GM12878 (cell line): Measurements from ENCODE around the gene CDCP1. TPM values are rescaled to one million over a fixed set of nuclear protein-coding genes. Genes with fewer than 3 reads are reported as not detected.

Experiments used
- ATAC-seq: fragments of 200-7000 bp; cut with Tn5 transposase; 3 replicates; pipeline ENCODE4 v1.9.1; 2020; ENCODE audit warnings: mild to moderate bottlenecking, moderate library complexity
- BruUV-seq: library from RNA; stranded (reverse); fragments of 400-500 nt; replicated peaks from 2 replicates; lab custom pipeline; 2021; lab: Mats Ljungman, UMichigan
- CTCF ChIA-PET: fragments of 300-600 bp; sonication (Branson Sonifier 250); formaldehyde crosslinking; extraction: SDS; loops from one replicate; lab custom pipeline; 2021; ENCODE audit warnings: inconsistent platforms; lab: Yijun Ruan, JAX
- POLR2A ChIA-PET: fragments of 350-600 bp; formaldehyde crosslinking; extraction: SDS; loops from one replicate; lab custom pipeline; 2021; ENCODE audit warnings: inconsistent platforms; lab: Charles Lee
- RAD21 ChIA-PET: fragments of 300-600 bp; sonication (Branson Sonifier 250); formaldehyde crosslinking; loops from one replicate; lab custom pipeline; 2023; ENCODE audit warnings: antibody characterized with exemption; ENCODE audit not compliant: unreplicated experiment; lab: Charles Lee
- SMC1A ChIA-PET: fragments of 300-600 bp; sonication (Branson Sonifier 250); formaldehyde crosslinking; loops from one replicate; lab custom pipeline; 2023; ENCODE audit not compliant: unreplicated experiment, uncharacterized antibody; lab: Charles Lee
- DNase-seq: peaks from one replicate; pipeline ENCODE4 v3.0.0-alpha.2; 2011; ENCODE audit warnings: low read depth, low spot score
- FAIRE-seq: peaks from 3 replicates; lab custom pipeline; 2011; peaks lifted over from hg19 to GRCh38; lab: Jason Lieb, UNC
- H2AFZ ChIP-seq: 2 replicates; pipeline ENCODE4 v1.6.0; 2011; ENCODE audit warnings: low read depth, low read length, control low read depth; ENCODE audit not compliant: control insufficient read depth
- H3K27ac ChIP-seq: 2 replicates; pipeline ENCODE4 v1.5.1; 2011; ENCODE audit warnings: control low read depth; ENCODE audit not compliant: control insufficient read depth, insufficient read depth
- H3K27me3 ChIP-seq, 2 experiments: replicated peaks in 1 of 2; 2 replicates each; pipeline versions ENCODE4 v1.6.0 to v1.6.1; 2011; ENCODE audit warnings: low read length in 1 of 2; ENCODE audit not compliant: control insufficient read depth in 2 of 2, insufficient read depth in 2 of 2
- H3K36me3 ChIP-seq, 2 experiments: 2 replicates each; pipeline ENCODE4 v1.5.1; 2011; ENCODE audit warnings: low read length in 1 of 2; ENCODE audit not compliant: control insufficient read depth in 2 of 2, insufficient read depth in 2 of 2
- H3K4me1 ChIP-seq: 2 replicates; pipeline ENCODE4 v1.6.1; 2011; ENCODE audit warnings: mild to moderate bottlenecking, low read length, moderate library complexity, mixed read lengths; ENCODE audit not compliant: control insufficient read depth, insufficient read depth
- H3K4me2 ChIP-seq: 2 replicates; pipeline ENCODE4 v1.6.0; 2011; ENCODE audit warnings: control low read depth; ENCODE audit not compliant: control insufficient read depth, insufficient read depth
- H3K4me3 ChIP-seq: fragments of 200-600 bp; sonication (generic); 2 replicates; pipeline ENCODE4 v1.5.1; 2016
- H3K79me2 ChIP-seq: 2 replicates; pipeline ENCODE4 v1.6.0; 2011; ENCODE audit warnings: low read length; ENCODE audit not compliant: control insufficient read depth, insufficient read depth
- H3K9ac ChIP-seq: 2 replicates; pipeline ENCODE4 v1.8.0; 2011; ENCODE audit warnings: low read length, control low read depth, mixed read lengths; ENCODE audit not compliant: control insufficient read depth, insufficient read depth
- H3K9me3 ChIP-seq: replicated peaks from 3 replicates; pipeline ENCODE4 v1.5.1; 2011; ENCODE audit warnings: mild to moderate bottlenecking, low read length; ENCODE audit not compliant: control insufficient read depth, insufficient read depth
- H4K20me1 ChIP-seq: 2 replicates; pipeline ENCODE4 v1.6.0; 2011; ENCODE audit not compliant: control insufficient read depth, insufficient read depth
- BACH1 ChIP-seq: fragments of 450-650 bp; IDR thresholded peaks from 2 replicates; pipeline ENCODE4 v1.6.1; 2017; ENCODE audit warnings: mild to moderate bottlenecking, borderline replicate concordance
- EED ChIP-seq: sonication (generic); IDR thresholded peaks from 2 replicates; pipeline ENCODE4 v1.6.1; 2016; ENCODE audit warnings: antibody characterized with exemption, low read depth
- HDGF ChIP-seq: fragments of 450-650 bp; IDR thresholded peaks from 2 replicates; pipeline ENCODE4 v1.6.1; 2016; ENCODE audit warnings: antibody characterized with exemption
- IKZF2 ChIP-seq, 2 experiments: fragments of 450-650 bp; IDR thresholded peaks; 2 replicates each; pipeline ENCODE4 v1.6.1; 2017; ENCODE audit warnings: mild to moderate bottlenecking in 2 of 2, moderate library complexity in 2 of 2
- LARP7 ChIP-seq: fragments of 450-650 bp; IDR thresholded peaks from 2 replicates; pipeline ENCODE4 v1.6.1; 2017; ENCODE audit warnings: mild to moderate bottlenecking
- NFIC ChIP-seq: IDR thresholded peaks from 2 replicates; pipeline ENCODE4 v1.6.1; 2012; ENCODE audit warnings: low read depth, mild to moderate bottlenecking, inconsistent platforms, low read length, moderate library complexity
- NRF1 ChIP-seq: conservative IDR thresholded peaks from 2 replicates; pipeline ENCODE4 v1.6.1; 2011; ENCODE audit warnings: mild to moderate bottlenecking, low read depth, low read length, improper control_type of control experiment
- RFX5 ChIP-seq: IDR thresholded peaks from 2 replicates; pipeline ENCODE4 v1.6.1; 2011; ENCODE audit warnings: low read depth, low read length, improper control_type of control experiment
- STAT1 ChIP-seq: fragments of 450-650 bp; conservative IDR thresholded peaks from 2 replicates; pipeline ENCODE4 v1.6.1; 2014; ENCODE audit warnings: antibody characterized with exemption, mild to moderate bottlenecking
- TBL1XR1 ChIP-seq: IDR thresholded peaks from 2 replicates; pipeline ENCODE4 v1.6.1; 2012; ENCODE audit warnings: low read depth, low read length, improper control_type of control experiment
- YBX1 ChIP-seq: fragments of 450-650 bp; IDR thresholded peaks from 2 replicates; pipeline ENCODE4 v1.6.1; 2016; ENCODE audit warnings: antibody characterized with exemption
- ZNF274 ChIP-seq: IDR thresholded peaks from one replicate; pipeline ENCODE4 v1.8.0; 2011; ENCODE audit not compliant: insufficient read length, insufficient read depth
- WGBS: methylation state at CpG from one replicate; pipeline ENCODE4 v1.1.6; 2016; ENCODE audit warnings: low lambda C conversion rate; ENCODE audit not compliant: insufficient replicate concordance, insufficient coverage; ENCODE audit errors: missing lambda C conversion rate; 5-methylcytosine and 5-hydroxymethylcytosine counted together
- in situ Hi-C: fragments of 300-500 bp; cut with MboI; formaldehyde crosslinking; loops from 9 replicates; pipeline ENCODE4 v1.14.3; 2018; ENCODE audit warnings: mixed read lengths
- intact Hi-C: fragments of 100-400 bp; cut with micrococcal nuclease; formaldehyde crosslinking; loops from one replicate; pipeline ENCODE4 v1.14.2; 2022; ENCODE audit not compliant: unreplicated experiment
- polyA plus RNA-seq, 11 experiments: library from polyadenylated mRNA; depleted of rRNA in 4 of 11; unstranded in 6 of 11; stranded (reverse) in 5 of 11; fragments of >200 nt; fragmentation: Nextera tagmentation in 4 of 11; fragmentation: Illumina TruSeq in 1 of 11; extraction: Ambion mirVana in 4 of 11; extraction: Trizol in 1 of 11; gene quantifications; 1 replicate in 1 of 11; 2 replicates in 10 of 11; pipeline versions ENCODE4 v1.2.1 to v1.2.3, GENCODE V29; 2011 to 2016; ENCODE audit warnings: inconsistent platforms in 2 of 11, missing spikeins in 2 of 11, low read depth in 1 of 11
- total RNA-seq, 4 experiments: library from RNA; depleted of rRNA in 3 of 4; stranded (reverse); fragments of >200 nt in 3 of 4; fragmentation: Illumina TruSeq in 1 of 4; extraction: Trizol in 1 of 4; gene quantifications; 2 replicates each; pipeline versions ENCODE4 v1.2.1 to v1.2.3, GENCODE V29; 2013 to 2021
- TF ChIP-seq, protein P1 (sequence below): fragments of 450-650 bp; formaldehyde crosslinking; IDR thresholded peaks from 2 replicates; pipeline ENCODE4 v1.4.0; 2020; ENCODE audit warnings: mild to moderate bottlenecking, moderate library complexity
- TF ChIP-seq, protein P2 (sequence below): IDR thresholded peaks from 2 replicates; pipeline ENCODE4 v1.6.1; 2011; ENCODE audit warnings: low read depth, mild to moderate bottlenecking, low read length, moderate library complexity, borderline replicate concordance; ENCODE audit errors: extremely low read depth
- TF ChIP-seq, protein P3 (sequence below): fragments of 450-650 bp; IDR thresholded peaks from 2 replicates; pipeline ENCODE4 v1.6.1; 2017; ENCODE audit warnings: mild to moderate bottlenecking, moderate library complexity
- TF ChIP-seq, protein P4 (sequence below): IDR thresholded peaks from 2 replicates; pipeline ENCODE4 v1.6.1; 2011; ENCODE audit warnings: low read depth, low read length, improper control_type of control experiment, borderline replicate concordance

CDCP1 gene
- total and polyA plus RNA-seq, 10 of the 15 experiments (the other 5 are each of a cell fraction or from before 2014, with no cell fraction given): 0.35 to 2.2 (median 0.86) TPM

DNA sequence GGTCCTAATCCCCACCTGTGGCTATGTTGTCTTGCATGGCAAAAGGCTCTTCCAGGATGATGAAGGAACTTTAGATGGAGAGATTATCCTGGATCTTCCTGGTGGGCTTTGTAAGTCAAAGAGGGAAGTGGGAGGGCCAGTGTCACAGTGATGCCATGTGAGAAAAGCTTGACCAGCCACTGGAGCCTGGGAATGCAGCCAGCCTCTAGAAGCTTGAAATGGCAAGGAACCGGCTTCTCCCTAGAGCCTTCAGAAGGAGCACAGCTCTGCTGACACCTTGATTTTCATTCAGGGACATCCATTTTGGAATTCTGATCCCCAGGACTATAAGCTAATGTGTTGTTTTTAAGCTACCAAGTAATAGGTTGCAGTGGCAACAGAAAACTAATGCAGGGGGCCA is 61.8 kb downstream of the CDCP1 start:
- Histone ChIP-seq H3K27ac (no peak overlapping the region), H3K9me3 (no peaks in the 10 kb centered on the region), H3K9ac (no peak overlapping the region), H2AFZ (no peak overlapping the region), H3K27me3 (peaks cover 0 to 4% of the 10 kb centered on the region in 2 experiments; a peak in 1 of 4 replicates), H3K4me1 (no peaks in the 10 kb centered on the region), H3K79me2 (no peaks in the 10 kb centered on the region), H3K36me3 (no peaks in the 10 kb centered on the region), H3K4me3 (no peak overlapping the region), H3K4me2 (no peak overlapping the region), H4K20me1 (no peaks in the 10 kb centered on the region)
- BruUV-seq: no TSS peak
- ChIA-PET POLR2A (no interaction called here), CTCF (no interaction called here), SMC1A (interaction anchor here (0.7 kb wide), 1 partner anchor 62 kb away, joined by 3 read pairs; the partner anchor contains the start of gene CDCP1), RAD21 (interaction anchor here (1.1 kb wide), 1 partner anchor 43 kb away, joined by 4 read pairs; no protein-coding TSS in a partner anchor)
- in situ Hi-C loops (no loop called here), intact Hi-C loops (no loop called here)
- DNase-seq: no peak
- no peak for ATAC-seq
- no peak for FAIRE-seq
- WGBS: 33% methylated on average over 1 of the region's 1 CpG
- TF ChIP-seq HDGF (no peak), NFIC (no peak), TBL1XR1 (no peak), NRF1 (no peak), ZNF274 (no peak), RFX5 (no peak), YBX1 (no peak), IKZF2 (IDR thresholded peaks at IDR 0.05) (no peak), LARP7 (no peak), EED (no peak), BACH1 (no peak), STAT1 (no peak)
- TF ChIP-seq, protein P1, sequence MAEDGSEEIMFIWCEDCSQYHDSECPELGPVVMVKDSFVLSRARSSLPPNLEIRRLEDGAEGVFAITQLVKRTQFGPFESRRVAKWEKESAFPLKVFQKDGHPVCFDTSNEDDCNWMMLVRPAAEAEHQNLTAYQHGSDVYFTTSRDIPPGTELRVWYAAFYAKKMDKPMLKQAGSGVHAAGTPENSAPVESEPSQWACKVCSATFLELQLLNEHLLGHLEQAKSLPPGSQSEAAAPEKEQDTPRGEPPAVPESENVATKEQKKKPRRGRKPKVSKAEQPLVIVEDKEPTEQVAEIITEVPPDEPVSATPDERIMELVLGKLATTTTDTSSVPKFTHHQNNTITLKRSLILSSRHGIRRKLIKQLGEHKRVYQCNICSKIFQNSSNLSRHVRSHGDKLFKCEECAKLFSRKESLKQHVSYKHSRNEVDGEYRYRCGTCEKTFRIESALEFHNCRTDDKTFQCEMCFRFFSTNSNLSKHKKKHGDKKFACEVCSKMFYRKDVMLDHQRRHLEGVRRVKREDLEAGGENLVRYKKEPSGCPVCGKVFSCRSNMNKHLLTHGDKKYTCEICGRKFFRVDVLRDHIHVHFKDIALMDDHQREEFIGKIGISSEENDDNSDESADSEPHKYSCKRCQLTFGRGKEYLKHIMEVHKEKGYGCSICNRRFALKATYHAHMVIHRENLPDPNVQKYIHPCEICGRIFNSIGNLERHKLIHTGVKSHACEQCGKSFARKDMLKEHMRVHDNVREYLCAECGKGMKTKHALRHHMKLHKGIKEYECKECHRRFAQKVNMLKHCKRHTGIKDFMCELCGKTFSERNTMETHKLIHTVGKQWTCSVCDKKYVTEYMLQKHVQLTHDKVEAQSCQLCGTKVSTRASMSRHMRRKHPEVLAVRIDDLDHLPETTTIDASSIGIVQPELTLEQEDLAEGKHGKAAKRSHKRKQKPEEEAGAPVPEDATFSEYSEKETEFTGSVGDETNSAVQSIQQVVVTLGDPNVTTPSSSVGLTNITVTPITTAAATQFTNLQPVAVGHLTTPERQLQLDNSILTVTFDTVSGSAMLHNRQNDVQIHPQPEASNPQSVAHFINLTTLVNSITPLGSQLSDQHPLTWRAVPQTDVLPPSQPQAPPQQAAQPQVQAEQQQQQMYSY (CRISPR knock-in tag): no peak
- TF ChIP-seq, protein P2, sequence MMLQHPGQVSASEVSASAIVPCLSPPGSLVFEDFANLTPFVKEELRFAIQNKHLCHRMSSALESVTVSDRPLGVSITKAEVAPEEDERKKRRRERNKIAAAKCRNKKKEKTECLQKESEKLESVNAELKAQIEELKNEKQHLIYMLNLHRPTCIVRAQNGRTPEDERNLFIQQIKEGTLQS: no peak
- TF ChIP-seq, protein P3, sequence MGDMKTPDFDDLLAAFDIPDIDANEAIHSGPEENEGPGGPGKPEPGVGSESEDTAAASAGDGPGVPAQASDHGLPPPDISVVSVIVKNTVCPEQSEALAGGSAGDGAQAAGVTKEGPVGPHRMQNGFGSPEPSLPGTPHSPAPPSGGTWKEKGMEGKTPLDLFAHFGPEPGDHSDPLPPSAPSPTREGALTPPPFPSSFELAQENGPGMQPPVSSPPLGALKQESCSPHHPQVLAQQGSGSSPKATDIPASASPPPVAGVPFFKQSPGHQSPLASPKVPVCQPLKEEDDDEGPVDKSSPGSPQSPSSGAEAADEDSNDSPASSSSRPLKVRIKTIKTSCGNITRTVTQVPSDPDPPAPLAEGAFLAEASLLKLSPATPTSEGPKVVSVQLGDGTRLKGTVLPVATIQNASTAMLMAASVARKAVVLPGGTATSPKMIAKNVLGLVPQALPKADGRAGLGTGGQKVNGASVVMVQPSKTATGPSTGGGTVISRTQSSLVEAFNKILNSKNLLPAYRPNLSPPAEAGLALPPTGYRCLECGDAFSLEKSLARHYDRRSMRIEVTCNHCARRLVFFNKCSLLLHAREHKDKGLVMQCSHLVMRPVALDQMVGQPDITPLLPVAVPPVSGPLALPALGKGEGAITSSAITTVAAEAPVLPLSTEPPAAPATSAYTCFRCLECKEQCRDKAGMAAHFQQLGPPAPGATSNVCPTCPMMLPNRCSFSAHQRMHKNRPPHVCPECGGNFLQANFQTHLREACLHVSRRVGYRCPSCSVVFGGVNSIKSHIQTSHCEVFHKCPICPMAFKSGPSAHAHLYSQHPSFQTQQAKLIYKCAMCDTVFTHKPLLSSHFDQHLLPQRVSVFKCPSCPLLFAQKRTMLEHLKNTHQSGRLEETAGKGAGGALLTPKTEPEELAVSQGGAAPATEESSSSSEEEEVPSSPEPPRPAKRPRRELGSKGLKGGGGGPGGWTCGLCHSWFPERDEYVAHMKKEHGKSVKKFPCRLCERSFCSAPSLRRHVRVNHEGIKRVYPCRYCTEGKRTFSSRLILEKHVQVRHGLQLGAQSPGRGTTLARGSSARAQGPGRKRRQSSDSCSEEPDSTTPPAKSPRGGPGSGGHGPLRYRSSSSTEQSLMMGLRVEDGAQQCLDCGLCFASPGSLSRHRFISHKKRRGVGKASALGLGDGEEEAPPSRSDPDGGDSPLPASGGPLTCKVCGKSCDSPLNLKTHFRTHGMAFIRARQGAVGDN: no peak
- TF ChIP-seq, protein P4, sequence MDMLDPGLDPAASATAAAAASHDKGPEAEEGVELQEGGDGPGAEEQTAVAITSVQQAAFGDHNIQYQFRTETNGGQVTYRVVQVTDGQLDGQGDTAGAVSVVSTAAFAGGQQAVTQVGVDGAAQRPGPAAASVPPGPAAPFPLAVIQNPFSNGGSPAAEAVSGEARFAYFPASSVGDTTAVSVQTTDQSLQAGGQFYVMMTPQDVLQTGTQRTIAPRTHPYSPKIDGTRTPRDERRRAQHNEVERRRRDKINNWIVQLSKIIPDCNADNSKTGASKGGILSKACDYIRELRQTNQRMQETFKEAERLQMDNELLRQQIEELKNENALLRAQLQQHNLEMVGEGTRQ: no peak
